ENCODE measurements around the gene AGPAT2. TPM values are rescaled to one million over a fixed set of nuclear protein-coding genes. Genes with fewer than 3 reads are reported as not detected.

AGPAT2 gene
- total RNA-seq, 1 donor from 2014 or later, result 2.4 TPM

GRCh38 chr9:136695955-136696354 is 8.7 kb upstream of the AGPAT2 start:
- H3K9me3 Mint-ChIP-seq, result no peaks in the 10 kb centered on the region
- no peaks in the 10 kb centered on the region for H3K9me3 ChIP-seq (ENCODE audit: low read depth)

GRCh38 chr9:136695435-136695895 is 8.2 kb upstream of the AGPAT2 start:
- H2AFZ ChIP-seq (replicated peaks), result no peak overlapping the region
- H3K4me2 ChIP-seq, result no peak overlapping the region
- H3K4me3 ChIP-seq, result no peak overlapping the region
- H3K9me3 ChIP-seq (ENCODE audit: low read depth), result no peaks in the 10 kb centered on the region
- Mint-ChIP-seq H3K4me3 (no peak overlapping the region), H3K27ac (no peak overlapping the region), H3K4me1 (peaks cover 24% of the 10 kb centered on the region), H3K9me3 (no peaks in the 10 kb centered on the region), H3K27me3 (ENCODE audit: insufficient read depth, low read depth) (peaks cover 9% of the 10 kb centered on the region), H3K36me3 (no peaks in the 10 kb centered on the region)
- no peak for DNase-seq (ENCODE audit: low spot score)
- H4K20me1 ChIP-seq (ENCODE audit: low read depth), result no peaks in the 10 kb centered on the region
- H3K79me2 ChIP-seq (ENCODE audit: low read depth), result no peaks in the 10 kb centered on the region
- H3K4me1 ChIP-seq, result peaks cover 11% of the 10 kb centered on the region
- H3K9ac ChIP-seq, result no peak overlapping the region
- H3K27me3 ChIP-seq, result no peaks in the 10 kb centered on the region
- TF ChIP-seq EZH2 (IDR thresholded peaks at IDR 0.05) (no peak), CTCF (IDR thresholded peaks at IDR 0.05) (no peak), EZH2phosphoT487 (IDR thresholded peaks at IDR 0.05) (no peak)
- no peak overlapping the region for H3K27ac ChIP-seq
- H3F3A ChIP-seq (ENCODE audit: low read depth), result peaks cover 4% of the 10 kb centered on the region
- H3K36me3 ChIP-seq, result no peaks in the 10 kb centered on the region

More at GRCh38 chr9:136695955-136696354, 8.7 kb upstream of the AGPAT2 start:
- H3K4me3 ChIP-seq, result no peak overlapping the region
- no peak overlapping the region for H3K27ac ChIP-seq
- no peak for DNase-seq (ENCODE audit: low spot score)
- H4K20me1 ChIP-seq (ENCODE audit: low read depth), result no peaks in the 10 kb centered on the region
- H3K36me3 ChIP-seq, result no peaks in the 10 kb centered on the region
- Mint-ChIP-seq H3K4me1 (peaks cover 23% of the 10 kb centered on the region), H3K36me3 (no peaks in the 10 kb centered on the region), H3K27me3 (ENCODE audit: insufficient read depth, low read depth) (peaks cover 12% of the 10 kb centered on the region), H3K27ac (no peak overlapping the region), H3K4me3 (no peak overlapping the region)
- no peak overlapping the region for H2AFZ ChIP-seq (replicated peaks)
- peaks cover 11% of the 10 kb centered on the region for H3K4me1 ChIP-seq
- H3K79me2 ChIP-seq (ENCODE audit: low read depth), result no peaks in the 10 kb centered on the region
- peaks cover 5% of the 10 kb centered on the region for H3K27me3 ChIP-seq
- TF ChIP-seq CTCF (IDR thresholded peaks at IDR 0.05), result no peak
- no peak for TF ChIP-seq EZH2phosphoT487 (IDR thresholded peaks at IDR 0.05)
- no peak for TF ChIP-seq EZH2 (IDR thresholded peaks at IDR 0.05)
- peaks cover 4% of the 10 kb centered on the region for H3F3A ChIP-seq (ENCODE audit: low read depth)
- H3K9ac ChIP-seq, result no peak overlapping the region
- no peak overlapping the region for H3K4me2 ChIP-seq

- peaks cover 11% of the 10 kb centered on the region for H3K4me1 ChIP-seq
- TF ChIP-seq CTCF (IDR thresholded peaks at IDR 0.05) (no peak), EZH2 (IDR thresholded peaks at IDR 0.05) (no peak), EZH2phosphoT487 (IDR thresholded peaks at IDR 0.05) (no peak)
- H3K27me3 ChIP-seq, result no peaks in the 10 kb centered on the region
- no peak overlapping the region for H3K9ac ChIP-seq
- H4K20me1 ChIP-seq (ENCODE audit: low read depth), result no peaks in the 10 kb centered on the region
- no peak for DNase-seq (ENCODE audit: low spot score)
- no peaks in the 10 kb centered on the region for H3K36me3 ChIP-seq
- no peak overlapping the region for H2AFZ ChIP-seq (replicated peaks)
- H3K27ac ChIP-seq, result no peak overlapping the region
- H3K79me2 ChIP-seq (ENCODE audit: low read depth), result no peaks in the 10 kb centered on the region
- no peaks in the 10 kb centered on the region for H3K9me3 Mint-ChIP-seq
- no peak overlapping the region for H3K4me3 Mint-ChIP-seq
- H3F3A ChIP-seq (ENCODE audit: low read depth), result peaks cover 4% of the 10 kb centered on the region
- H3K36me3 Mint-ChIP-seq, result no peaks in the 10 kb centered on the region
- H3K4me2 ChIP-seq, result no peak overlapping the region
- no peaks in the 10 kb centered on the region for H3K9me3 ChIP-seq (ENCODE audit: low read depth)
- peaks cover 6% of the 10 kb centered on the region for H3K27me3 Mint-ChIP-seq (ENCODE audit: insufficient read depth, low read depth)
- peaks cover 24% of the 10 kb centered on the region for H3K4me1 Mint-ChIP-seq
- no peak overlapping the region for H3K27ac Mint-ChIP-seq
- no peak overlapping the region for H3K4me3 ChIP-seq
These were observed 7.6 kb upstream of the AGPAT2 start for GRCh38 chr9:136694872-136695247.
